Endothelial cell of umbilical vein (primary cell): Measurements from ENCODE around the gene GPR146.

Source experiments
- CTCF ChIP-seq, 2 donors: IDR thresholded peaks; 1 replicate in 1 of 2; 2 replicates in 1 of 2; pipeline ENCODE4 v1.5.1; 2011; ENCODE audit warnings: low read length in 2 of 2, mild to moderate bottlenecking in 2 of 2, moderate library complexity in 2 of 2, control low read depth in 1 of 2, inconsistent platforms in 1 of 2, low read depth in 1 of 2; ENCODE audit not compliant: insufficient read depth in 1 of 2; ENCODE audit errors: extremely low read depth in 1 of 2
- EZH2 ChIP-seq: IDR thresholded peaks from 2 replicates; pipeline ENCODE4 v1.6.1; 2012; ENCODE audit warnings: borderline replicate concordance, low read depth, mild to moderate bottlenecking, moderate library complexity, low read length, inconsistent platforms; ENCODE audit not compliant: severe bottlenecking
- POLR2A ChIP-seq: IDR thresholded peaks from 2 replicates; pipeline ENCODE4 v1.6.1; 2012; ENCODE audit warnings: low read depth, mild to moderate bottlenecking, control low read depth, low read length

- TF ChIP-seq POLR2A: no peak
- TF ChIP-seq CTCF (IDR thresholded peaks at IDR 0.05; ENCODE audit: extremely low read depth in 1 of 2, insufficient read depth in 1 of 2, low read depth in 1 of 2, low read length in 2 of 2): no peak
- no peak for TF ChIP-seq EZH2
Observed at GRCh38 chr7:1050956-1051690, 6.8 kb downstream of the GPR146 start.
